Activated gamma-delta T cell (primary cell): Measurements from ENCODE around the gene ZPR1.
"Not testable (repeated sequence)": the region's sequence is repeated elsewhere in the genome, so short reads cannot be mapped to it uniquely, and the experiment has no call there.

Source experiments
- DNase-seq: peaks from one replicate; lab custom pipeline; 2025; lab: John Stamatoyannopoulos, UW

ZPR1 gene

DNA sequence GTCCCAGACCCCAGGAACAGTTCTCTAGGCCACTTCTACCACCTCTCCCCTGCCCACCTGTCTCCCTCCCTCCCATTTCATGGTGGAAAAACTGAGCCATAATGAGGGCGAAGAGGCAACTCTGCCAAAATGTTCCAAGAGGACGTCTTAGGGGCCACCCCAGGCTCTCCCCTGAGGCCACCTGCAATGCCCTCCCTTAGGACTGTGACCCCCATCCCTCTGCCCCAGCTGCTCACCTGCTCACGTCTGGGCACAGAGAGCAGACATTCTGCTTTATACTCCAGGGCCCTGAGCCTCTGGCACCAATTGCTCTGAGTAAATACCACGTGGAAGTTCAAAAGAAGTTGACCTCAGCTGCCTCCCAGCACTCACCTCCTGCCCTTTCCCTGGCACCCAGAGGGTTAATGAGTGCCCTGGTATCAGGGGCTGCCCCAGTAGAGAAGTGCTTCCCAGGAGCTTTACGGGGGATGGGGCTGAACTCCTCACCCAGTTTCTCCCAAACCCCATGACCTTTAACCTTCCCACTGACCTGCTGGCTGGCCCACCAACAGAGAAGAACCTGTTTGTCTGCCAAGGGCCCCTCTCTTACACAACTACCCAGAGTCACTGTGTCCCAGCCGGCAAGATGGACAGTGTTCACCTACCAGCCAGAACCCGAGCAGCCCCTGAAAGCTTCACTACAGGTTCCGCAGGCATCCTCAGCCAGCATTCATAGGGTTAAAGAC lies 4.5 kb upstream of the ZPR1 start:
- no peak for DNase-seq

DNA sequence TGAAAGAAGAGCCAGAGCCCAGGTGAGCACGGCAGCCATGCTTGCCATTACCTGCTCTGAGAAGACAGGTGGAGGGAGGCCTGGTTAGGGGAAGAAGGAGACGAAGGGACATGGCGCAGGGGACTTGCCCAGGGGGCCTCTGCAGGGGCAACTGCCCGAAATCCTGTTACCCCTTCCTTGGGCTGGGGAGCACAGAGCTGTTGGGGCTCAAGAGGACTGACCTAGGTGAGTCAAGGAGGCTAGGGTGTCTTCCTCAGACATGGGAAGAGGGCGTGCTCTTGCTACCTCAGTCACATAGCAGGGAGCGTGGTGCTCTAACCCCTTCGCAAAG lies 4.0 kb upstream of the ZPR1 start, which contains the start of gene APOA5:
Gene APOA5, minus strand, starts transcription at position 67 of the 331 bp plus-strand sequence. Its CDS starts 19 bp downstream, at position 48.
- DNase-seq = no peak

DNA sequence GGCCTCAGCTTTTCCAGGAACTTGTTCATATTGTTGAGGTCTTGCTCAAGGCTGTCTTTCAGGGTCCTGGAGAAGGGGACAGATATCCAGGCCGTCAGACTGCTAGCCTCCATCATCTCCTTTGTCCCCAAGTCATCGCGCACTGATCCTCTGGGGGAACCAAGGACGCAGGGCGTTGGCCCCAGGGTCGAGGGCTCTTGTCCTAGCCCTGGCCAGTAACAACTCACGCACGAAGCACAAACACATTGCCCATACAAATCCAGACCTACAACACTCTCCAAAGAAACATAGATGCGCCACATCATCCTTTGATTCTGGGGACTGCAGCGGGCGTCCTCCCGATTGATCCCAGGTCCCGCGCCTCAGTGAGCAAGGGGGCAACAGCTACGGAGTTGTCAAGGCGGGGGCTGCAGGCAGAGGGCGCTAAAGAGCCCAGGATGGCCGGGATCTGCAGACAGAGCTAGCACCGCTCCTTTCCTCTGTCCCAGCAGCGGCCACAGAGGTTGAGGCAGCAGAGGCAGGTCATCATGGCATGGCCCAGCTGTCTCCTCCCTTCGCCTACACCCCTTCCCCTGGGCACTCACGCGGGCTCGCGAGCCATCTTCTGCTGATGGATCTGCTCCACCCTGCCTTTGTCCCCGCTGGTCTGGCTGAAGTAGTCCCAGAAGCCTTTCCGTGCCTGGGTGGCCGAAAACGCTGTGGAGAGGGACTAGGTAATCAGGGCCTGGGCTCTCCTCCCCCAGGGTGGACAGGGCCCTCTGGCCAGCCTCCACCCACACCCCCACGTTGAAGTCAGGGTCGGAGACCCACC lies 3.4 kb upstream of the ZPR1 start:
- DNase-seq = peak; percentile 43

DNA sequence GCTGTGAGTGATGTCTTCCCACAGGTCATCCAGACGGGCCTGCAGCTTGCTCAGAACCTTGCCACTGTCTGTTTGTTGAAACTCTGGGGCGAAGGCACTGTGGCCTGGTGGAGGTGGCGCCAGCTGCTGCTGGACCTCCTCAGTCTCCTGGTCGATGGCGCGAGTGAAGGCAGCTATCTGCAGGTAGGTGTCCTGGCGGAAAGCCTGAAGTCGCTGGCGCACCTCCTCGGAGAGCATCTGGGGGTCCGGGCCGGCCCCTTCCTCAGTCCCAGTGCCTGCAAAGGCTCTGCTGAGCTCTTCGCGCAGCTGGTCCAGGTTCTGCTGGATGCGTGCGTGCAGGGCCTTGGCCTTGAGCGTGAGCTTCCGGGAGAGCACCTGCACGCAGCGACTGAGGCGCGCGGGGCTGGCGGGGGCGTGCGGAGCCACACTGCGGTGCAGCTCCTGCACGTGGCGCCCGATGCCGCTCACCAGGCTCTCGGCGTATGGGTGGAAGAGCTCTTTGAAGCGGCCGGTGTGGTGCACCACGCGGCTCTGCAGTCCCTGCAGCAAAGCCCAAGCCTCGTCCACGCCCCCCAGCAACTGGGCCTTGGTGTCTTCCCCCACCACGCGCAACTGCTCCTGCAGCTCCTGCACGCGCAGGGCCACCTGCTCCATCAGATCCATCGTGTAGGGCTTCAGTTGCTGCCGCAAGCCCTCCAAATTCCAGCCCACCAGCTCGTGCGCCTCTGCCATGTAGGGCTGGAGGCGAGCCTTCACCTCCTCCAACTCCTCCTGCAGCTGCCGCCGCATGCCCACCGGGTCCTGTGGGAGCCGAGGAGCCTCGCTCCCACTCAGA lies 2.6 kb upstream of the ZPR1 start:
- DNase-seq = no peak

DNA sequence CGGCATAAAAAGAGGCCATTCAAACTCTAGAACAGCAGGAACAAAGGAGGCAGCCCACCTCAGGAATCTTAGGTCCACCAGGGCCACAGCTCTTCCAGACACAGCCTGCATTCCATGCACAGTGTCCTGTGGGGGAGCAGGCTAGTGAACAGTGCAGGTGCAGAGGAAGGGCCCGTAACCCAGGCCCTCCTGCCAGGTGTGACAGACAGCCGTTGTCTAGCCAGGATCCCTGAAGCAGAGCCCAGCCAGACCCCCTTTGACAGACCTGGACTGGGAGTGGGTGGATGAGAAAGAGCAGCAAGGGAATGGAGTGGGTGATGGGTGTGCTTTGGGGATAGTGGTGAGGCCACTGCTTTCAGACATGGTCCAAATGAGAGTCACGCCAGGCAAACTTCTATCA lies 1.2 kb upstream of the ZPR1 start:
- DNase-seq = no peak

DNA sequence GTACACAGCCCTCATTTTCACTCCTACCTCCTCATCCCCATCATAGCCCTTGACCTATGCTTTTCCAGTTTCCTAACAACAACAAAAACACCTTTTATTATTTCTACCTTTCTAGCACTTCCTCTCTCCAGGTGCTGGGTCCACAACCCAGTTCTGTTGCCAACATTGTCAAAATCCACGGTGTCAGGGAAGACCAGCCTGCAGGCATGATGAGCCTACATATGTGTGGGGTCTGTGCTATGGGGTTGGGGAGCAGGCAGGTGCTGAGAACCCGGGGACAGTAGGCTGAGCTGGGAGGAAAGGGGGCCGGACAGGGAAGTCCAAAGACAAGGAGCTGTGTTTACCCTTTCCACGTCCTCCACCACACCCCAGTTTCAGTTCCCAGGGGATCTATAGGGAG lies 711 bp upstream of the ZPR1 start:
- DNase-seq = no peak

DNA sequence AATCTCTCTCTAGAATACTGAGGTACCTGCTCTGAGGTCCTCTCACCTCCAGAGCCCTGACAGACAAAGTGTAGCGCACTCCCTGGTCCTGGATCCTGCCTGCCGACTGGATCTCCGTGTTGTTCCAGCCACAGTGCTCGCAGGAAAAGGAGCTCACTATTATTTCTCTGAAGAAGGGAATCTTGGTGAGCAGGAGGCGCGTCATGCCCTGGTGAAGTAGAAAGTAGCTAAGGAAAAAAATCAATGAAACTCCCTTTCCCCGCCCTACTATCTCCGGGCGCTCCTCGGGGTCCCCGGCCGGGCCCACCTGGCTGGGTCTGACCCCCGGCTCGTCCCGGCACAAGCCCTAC lies 412 bp downstream of the ZPR1 start:
- no peak for DNase-seq

DNA sequence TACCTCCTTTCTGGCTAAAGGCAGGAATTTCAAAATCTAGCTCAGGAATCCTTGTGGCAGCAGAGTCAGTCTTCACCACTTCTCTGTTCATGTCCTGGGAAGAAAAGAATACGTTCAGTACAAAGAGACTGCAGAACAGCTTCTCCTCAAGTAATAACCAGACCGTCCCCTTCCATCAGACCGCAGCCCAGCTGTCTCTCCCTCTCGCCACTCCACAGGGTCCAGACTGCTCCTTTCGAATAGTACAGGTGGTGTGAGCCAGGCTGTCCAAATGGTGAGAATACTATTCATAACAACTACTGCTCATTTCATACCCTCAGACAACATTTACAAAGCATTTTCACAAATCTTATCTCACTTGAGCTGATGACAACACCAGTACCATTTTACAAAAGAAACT lies 857 bp downstream of the ZPR1 start:
- DNase-seq = no peak

DNA sequence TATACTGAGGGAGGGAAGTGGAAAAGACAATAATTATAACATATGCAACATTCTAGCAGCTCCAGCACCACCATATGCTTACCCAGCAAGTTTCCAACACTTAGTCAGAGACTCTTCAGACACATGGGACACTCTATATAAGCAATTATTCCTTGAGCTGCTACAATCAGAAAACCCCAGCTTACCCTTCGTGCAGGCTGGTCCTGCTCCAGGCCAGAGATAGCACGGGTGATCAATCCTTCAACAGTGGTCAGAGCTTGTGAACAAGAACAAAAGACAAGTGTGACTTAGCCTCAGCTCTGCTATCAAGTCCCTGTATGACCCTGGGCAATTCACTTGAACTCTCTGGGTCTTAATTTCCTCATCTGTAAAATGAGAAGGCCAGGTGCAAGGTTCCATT lies 1.5 kb downstream of the ZPR1 start:
- DNase-seq = no peak

DNA sequence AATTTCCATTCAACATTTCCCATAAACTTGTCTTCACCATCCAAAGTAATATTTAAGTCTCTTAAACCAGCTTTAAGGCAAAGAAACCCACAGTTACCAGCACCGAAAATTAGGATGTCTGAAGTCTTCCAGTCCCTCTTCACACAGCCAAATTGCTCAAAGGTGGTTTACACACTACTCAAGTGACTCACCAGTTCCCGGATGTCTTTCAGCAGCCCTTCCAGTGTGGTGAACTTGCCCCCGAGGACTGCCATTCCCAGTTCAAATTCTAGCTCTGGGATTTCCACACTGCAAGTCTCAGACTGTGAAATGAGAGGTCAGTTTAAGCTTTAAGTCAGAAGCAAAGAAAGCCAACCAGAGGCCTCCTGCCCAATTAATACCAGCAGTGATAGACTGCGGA lies 5.1 kb downstream of the ZPR1 start:
- no peak for DNase-seq

DNA sequence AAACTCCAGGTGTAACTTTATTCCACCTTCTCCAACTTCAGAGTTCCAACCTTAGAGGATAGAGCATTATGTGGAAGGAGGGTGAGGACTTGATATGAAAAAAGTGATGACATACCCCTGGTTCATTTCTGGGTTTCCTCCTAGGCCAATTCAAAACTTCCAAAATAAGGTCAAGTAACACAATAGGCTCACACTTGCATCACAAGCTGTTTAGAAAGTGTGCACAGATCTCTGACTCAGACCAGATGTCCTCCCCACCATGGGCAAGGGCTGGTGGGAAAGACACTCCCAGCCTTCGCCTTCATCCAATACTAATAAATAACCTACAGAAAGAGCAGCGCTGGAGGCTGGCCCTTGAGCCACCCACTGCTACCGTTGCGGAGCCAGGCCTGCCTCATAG lies 9.3 kb downstream of the ZPR1 start:
- DNase-seq = no peak

DNA sequence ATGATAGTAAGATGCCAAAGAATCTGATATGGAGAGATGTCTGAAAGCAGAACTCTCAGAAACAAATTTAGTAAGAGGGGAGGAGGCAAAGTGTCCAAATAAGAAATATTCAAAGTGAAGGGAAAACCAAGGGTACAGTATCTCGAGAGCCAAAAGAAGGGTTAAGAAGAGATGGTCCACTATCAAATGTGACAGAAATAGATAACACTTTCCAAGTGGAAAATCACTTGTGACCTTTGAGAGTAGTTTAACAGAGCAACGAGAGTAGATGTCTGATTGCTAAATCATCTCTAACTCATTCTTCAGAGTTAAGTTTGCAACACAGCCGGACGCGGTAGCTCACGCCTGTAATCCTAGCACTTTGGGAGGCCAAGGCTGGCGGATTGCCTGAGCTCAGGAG lies 10.8 kb downstream of the ZPR1 start:
- no peak for DNase-seq

DNA sequence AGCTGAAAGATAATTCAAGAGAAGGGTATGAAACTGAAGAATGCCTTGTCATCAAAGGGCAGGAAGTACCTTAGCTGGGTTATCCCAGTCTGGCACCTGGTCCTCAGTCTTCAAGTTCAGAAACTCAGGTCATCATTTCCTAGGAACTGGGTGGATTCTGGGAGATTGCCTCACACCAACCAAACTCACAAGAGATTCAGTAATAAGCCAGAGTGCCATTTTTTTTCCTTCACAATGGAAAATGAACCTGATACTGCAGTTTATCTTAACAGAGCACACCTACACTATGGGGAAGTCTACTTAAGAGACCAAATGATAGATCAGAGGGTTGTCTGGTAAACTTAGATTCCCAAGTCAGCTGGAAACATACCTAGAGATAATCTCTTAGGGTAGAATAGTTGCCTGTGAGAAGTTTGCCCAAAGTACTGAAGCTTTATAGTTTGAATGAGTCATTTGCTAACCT lies 11.3 kb downstream of the ZPR1 start:
- DNase-seq = no peak

DNA sequence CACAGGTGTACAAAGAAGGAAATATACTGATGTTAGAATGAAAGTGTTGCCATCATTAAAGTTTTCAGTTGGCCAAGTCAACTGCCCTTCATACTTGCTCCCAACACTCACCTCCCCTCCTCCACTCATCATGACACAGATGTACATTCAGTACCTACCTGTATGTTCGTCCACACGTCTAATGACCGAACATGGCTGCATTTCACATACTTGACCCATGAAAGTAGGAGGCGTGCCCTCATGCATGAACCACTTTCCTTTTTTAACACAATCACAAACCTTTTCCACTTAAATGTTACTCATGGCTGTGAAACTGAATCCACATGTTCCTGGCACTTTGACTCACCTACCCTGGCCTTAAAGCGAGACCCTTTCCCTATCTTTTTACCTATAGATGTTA lies 11.8 kb downstream of the ZPR1 start:
- DNase-seq = no peak

DNA sequence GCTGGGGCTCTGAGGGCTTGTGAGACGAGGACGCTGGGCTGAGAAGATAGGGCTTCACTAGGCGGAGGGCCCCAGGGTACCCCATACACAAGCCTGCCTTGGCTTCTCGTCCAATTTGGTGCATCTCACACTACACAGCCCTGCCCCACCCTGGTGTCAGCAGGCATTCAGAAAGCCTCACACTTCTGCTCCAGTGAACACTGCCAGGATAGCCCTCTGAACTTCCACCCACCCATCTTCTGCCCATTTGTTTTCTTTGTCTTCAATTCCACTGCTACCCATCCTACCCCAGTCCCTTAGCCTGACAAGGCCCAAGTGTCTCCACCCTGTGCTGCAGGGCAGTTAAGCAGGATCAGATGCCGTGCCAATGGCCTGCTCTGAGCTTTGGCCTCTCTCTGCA lies 13.2 kb downstream of the ZPR1 start:
- no peak for DNase-seq

DNA sequence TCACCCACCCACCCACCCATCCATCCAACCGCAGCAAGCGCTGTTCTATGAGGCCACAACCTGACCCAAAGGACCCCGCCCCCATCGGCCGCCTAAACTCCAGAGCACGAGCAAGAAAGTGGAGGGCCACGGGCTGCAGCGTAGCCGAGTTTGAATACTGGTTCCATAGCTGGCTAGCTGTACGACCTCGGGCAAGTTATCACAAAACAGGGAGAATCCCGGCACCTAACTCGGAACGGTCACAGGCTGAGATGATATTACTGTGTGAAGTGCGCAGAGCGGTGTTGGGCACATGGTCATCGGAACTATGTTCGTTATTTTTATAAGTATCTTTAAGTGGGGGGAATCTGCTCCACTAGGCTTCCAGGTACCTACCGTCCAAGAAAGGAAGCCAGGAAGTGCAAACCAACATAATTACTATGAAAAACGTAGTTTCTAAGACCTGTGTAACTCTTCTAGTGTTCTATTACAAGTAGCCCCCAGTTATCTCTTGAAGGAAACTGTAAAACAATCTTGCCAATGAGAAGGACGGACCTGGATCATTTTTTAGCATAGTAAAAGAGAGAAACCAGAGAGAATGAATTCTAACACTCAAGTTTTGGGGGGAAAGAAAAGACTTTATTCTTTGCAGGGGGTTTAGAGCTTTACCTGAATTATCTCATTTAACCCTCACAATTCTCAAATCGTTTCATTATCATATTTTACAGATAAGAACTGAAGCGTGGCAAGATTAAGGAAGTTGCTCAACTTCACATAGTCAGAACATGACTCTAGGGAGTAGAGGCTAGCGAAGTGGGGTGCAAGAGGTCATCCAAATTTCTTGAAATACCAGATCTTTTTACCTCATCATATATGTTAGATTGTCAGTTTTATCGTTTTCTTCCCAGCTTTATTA lies 14.4 kb downstream of the ZPR1 start:
- DNase-seq = no peak

DNA sequence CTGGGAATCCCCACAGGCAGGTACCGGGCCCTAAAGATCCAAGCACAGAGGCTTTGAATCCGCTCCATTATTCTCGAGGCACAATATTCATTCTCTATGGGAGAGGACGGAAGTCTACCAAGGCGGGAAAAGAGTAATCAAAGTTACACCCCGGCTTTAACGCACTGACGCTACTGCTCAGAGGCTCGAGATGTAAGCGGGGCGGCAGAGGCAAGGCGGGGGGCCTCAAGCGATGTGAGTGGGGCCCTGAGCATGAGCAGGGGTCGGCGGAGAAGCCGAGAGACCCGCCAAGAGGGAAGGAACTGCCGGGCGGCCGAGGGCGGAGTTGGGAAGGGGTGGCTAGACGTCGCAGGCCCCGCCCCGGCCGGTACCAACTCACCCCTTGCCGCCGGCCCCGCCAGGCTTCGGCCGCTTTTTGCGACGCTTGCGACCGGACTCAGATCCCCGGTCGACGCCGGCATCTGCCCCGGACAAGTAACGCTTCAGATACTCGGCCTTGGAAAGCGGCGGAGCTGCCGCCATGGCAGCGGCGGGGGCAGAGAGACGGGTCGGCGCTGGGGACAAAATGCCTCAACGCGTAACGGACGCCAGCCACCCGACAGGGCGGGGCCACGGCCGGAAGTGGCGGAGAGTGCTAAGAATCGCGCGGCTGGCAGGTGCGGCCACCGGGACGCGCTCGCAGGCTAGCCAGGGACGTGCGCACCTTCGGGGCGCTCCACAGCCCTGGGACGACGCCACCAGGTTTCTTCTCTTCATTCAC lies 15.2 kb downstream of the ZPR1 start, which contains the start of gene BUD13:
Gene BUD13, minus strand, starts transcription at position 545 of the 760 bp plus-strand sequence. Its CDS starts 23 bp downstream, at position 522.
- DNase-seq = peak; percentile 92

DNA sequence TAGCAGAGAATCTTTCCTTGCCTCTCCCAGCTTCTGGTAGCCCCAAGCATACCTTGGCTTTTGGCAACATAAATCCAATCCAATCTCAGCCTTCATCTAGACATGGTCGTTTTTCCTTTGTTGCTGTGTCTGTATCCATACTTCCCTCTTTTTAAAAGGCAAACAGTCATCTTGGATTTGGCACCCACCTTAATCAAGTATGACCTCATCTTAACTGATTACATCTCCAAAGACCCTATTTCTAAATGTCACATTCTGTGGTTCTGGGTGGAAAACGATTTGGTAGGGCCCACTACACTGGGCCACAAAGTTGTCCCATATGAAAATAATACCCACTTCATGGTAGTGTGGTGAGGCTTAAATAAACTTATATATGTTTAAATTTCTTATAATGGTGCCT lies 15.9 kb downstream of the ZPR1 start:
- DNase-seq = no peak

DNA sequence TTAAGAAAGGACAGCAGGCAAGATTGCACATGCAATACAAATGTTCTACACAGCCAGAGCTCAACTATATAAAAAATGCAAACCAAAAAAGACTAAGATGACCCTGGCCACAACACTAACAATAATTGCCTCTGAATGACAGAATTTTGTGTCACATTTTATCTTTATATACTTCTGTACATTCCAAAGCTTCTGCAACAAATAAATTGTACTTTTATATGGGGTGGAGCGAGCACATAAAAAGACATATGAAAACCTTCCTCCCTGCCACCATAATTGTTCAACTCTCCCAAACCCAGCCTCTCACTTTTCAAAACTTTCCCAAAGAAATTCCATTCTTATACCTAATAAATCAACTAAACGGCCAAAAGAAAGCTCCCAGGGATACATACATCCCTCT lies 25.7 kb downstream of the ZPR1 start:
- no peak for DNase-seq

DNA sequence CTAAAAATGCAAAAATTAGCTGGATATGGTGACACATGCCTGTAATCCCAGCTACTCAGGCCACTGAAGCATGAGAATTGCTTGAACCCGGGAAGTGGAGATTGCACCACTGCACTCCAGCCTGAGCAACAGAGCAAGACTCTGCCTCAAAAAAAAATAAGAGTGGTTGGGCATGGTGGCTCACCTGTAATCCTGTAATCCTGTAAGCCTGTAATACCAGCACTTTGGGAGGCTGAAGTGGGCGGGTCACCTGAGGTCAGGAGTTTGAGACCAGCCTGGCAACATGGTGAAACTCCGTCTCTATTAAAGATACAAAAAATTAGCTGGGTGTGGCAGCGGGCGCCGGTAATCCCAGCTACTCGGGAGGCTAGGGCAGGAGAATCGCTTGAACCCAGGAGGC lies 31.8 kb downstream of the ZPR1 start:
- not testable (repeated sequence) for DNase-seq
